HFFc6 (cell line): ENCODE results near the gene DYNLRB2. TPM values are rescaled to one million over a fixed set of nuclear protein-coding genes. Genes with fewer than 3 reads are reported as not detected.

Experiments
- DNase-seq: peaks from one replicate; pipeline ENCODE4 v3.0.0-alpha.2; 2018
- H3K27ac Mint-ChIP-seq: 2 replicates; pipeline ENCODE4 v1.8.0; 2020; ENCODE audit warnings: mild to moderate bottlenecking, mixed read lengths
- H3K27me3 Mint-ChIP-seq: 2 replicates; pipeline ENCODE4 v1.8.0; 2021; ENCODE audit warnings: mild to moderate bottlenecking, moderate library complexity, mixed read lengths; ENCODE audit not compliant: insufficient read depth
- H3K36me3 Mint-ChIP-seq: 2 replicates; pipeline ENCODE4 v1.8.0; 2021; ENCODE audit warnings: low read depth, mixed read lengths
- H3K4me1 Mint-ChIP-seq: 2 replicates; pipeline ENCODE4 v1.8.0; 2020; ENCODE audit warnings: low read depth, mixed read lengths
- H3K4me3 Mint-ChIP-seq: 2 replicates; pipeline ENCODE4 v1.8.0; 2020; ENCODE audit warnings: mild to moderate bottlenecking, moderate library complexity, mixed read lengths
- H3K9me3 Mint-ChIP-seq: 2 replicates; pipeline ENCODE4 v1.8.0; 2020; ENCODE audit warnings: mild to moderate bottlenecking, mixed read lengths
- CTCF ChIP-seq: fragments of 200-600 bp; sonication (generic); IDR thresholded peaks from 2 replicates; pipeline ENCODE4 v1.5.0; 2021; ENCODE audit warnings: antibody characterized with exemption, mild to moderate bottlenecking
- total RNA-seq, 6 experiments: library from RNA; stranded (reverse); fragmentation: NEBNext Ultra II Directional; extraction: Animal tissue kit (Norgen Biotek cat#: 25700); gene quantifications; 2 replicates in 1 of 6; 3 replicates in 5 of 6; pipeline ENCODE4 v1.2.3, GENCODE V29; 2021

DYNLRB2 gene
- total RNA-seq, 6 experiments from 2014 or later, result 0.52 TPM; not detected in 5

- Mint-ChIP-seq H3K4me3 (no peak overlapping the region; the same call in 1 of the 2 replicates), H3K4me1 (peaks cover 44% of the 10 kb centered on the region), H3K27me3 (no peaks in the 10 kb centered on the region; the same call in 1 of the 2 replicates), H3K9me3 (peaks cover 8% of the 10 kb centered on the region), H3K36me3 (peaks cover 23% of the 10 kb centered on the region), H3K27ac (no peak overlapping the region)
- DNase-seq, result no peak
- TF ChIP-seq CTCF, result no peak
Observed at GRCh38 chr16:80596507-80597207, 55.9 kb downstream of the DYNLRB2 start.

- peaks cover 8% of the 10 kb centered on the region for H3K9me3 Mint-ChIP-seq
- peaks cover 54% of the 10 kb centered on the region for H3K4me1 Mint-ChIP-seq
- no peak for TF ChIP-seq CTCF
- peak; percentile 64 for DNase-seq
- H3K36me3 Mint-ChIP-seq, result peaks cover 27% of the 10 kb centered on the region
- peak overlapping the region; percentile 14; the same call in 1 of the 2 replicates for H3K4me3 Mint-ChIP-seq
- no peaks in the 10 kb centered on the region; the same call in 1 of the 2 replicates for H3K27me3 Mint-ChIP-seq
- H3K27ac Mint-ChIP-seq, result peak overlapping the region; percentile 66
Observed at GRCh38 chr16:80599466-80599865, 58.7 kb downstream of the DYNLRB2 start.
